Keratinocyte (primary cell): ENCODE results near the gene TCERG1. TPM values are rescaled to one million over a fixed set of nuclear protein-coding genes. Genes with fewer than 3 reads are reported as not detected.

Source experiments
- DNase-seq: peaks from one replicate; pipeline ENCODE4 v3.0.0-alpha.2; 2011; ENCODE audit warnings: low read depth, missing footprints, low spot score
- FAIRE-seq: peaks from 2 replicates; lab custom pipeline; 2011; peaks lifted over from hg19 to GRCh38; lab: Jason Lieb, UNC
- H2AFZ ChIP-seq: 2 replicates; pipeline ENCODE4 v1.6.0; 2012; ENCODE audit warnings: low read length, control low read depth, inconsistent platforms; ENCODE audit not compliant: control insufficient read depth
- H3K27ac ChIP-seq: 2 replicates; pipeline ENCODE4 v1.5.1; 2011; ENCODE audit warnings: low read length; ENCODE audit not compliant: control insufficient read depth, insufficient read depth
- H3K27me3 ChIP-seq: 3 replicates; pipeline ENCODE4 v1.6.0; 2011; ENCODE audit warnings: low read length; ENCODE audit not compliant: control insufficient read depth, insufficient read depth; ENCODE audit errors: extremely low read depth
- H3K36me3 ChIP-seq, 2 experiments: 2 replicates in 1 of 2; 3 replicates in 1 of 2; pipeline ENCODE4 v1.5.1; 2011; ENCODE audit warnings: low read length in 2 of 2, mild to moderate bottlenecking in 1 of 2; ENCODE audit not compliant: control insufficient read depth in 2 of 2, insufficient read depth in 2 of 2; ENCODE audit errors: extremely low read depth in 1 of 2
- H3K4me1 ChIP-seq: 3 replicates; pipeline ENCODE4 v1.5.1; 2011; ENCODE audit warnings: low read length; ENCODE audit not compliant: control insufficient read depth, insufficient read depth; ENCODE audit errors: extremely low read depth
- H3K4me2 ChIP-seq: 3 replicates; pipeline ENCODE4 v1.6.0; 2011; ENCODE audit warnings: low read depth, low read length; ENCODE audit not compliant: control insufficient read depth, insufficient read depth; ENCODE audit errors: extremely low read depth
- H3K4me3 ChIP-seq, 3 experiments: fragments of 200-600 bp in 1 of 3; sonication (generic) in 1 of 3; 2 replicates in 2 of 3; 3 replicates in 1 of 3; pipeline ENCODE4 v1.5.1; 2011 to 2016; ENCODE audit warnings: low read length in 3 of 3, mild to moderate bottlenecking in 3 of 3, control low read depth in 2 of 3, inconsistent platforms in 1 of 3, low read depth in 1 of 3, mixed read lengths in 1 of 3, mixed run types in 1 of 3, moderate library complexity in 1 of 3; ENCODE audit not compliant: control insufficient read depth in 2 of 3, insufficient read depth in 2 of 3; ENCODE audit errors: extremely low read depth in 1 of 3
- H3K79me2 ChIP-seq: 2 replicates; pipeline ENCODE4 v1.6.0; 2012; ENCODE audit warnings: low read length; ENCODE audit not compliant: control insufficient read depth, insufficient read depth
- H3K9ac ChIP-seq: 3 replicates; pipeline ENCODE4 v1.6.0; 2011; ENCODE audit warnings: low read length; ENCODE audit not compliant: control insufficient read depth, insufficient read depth; ENCODE audit errors: extremely low read depth
- H3K9me1 ChIP-seq: 3 replicates; pipeline ENCODE4 v1.6.0; 2011; ENCODE audit warnings: low read length; ENCODE audit not compliant: control insufficient read depth, insufficient read depth; ENCODE audit errors: extremely low read depth
- H3K9me3 ChIP-seq: 2 replicates; pipeline ENCODE4 v1.5.1; 2012; ENCODE audit warnings: low read depth, low read length; ENCODE audit not compliant: control insufficient read depth
- H4K20me1 ChIP-seq: 3 replicates; pipeline ENCODE4 v1.6.0; 2011; ENCODE audit warnings: low read length; ENCODE audit not compliant: control insufficient read depth, insufficient read depth; ENCODE audit errors: extremely low read depth
- EZH2 ChIP-seq: IDR thresholded peaks from one replicate; pipeline ENCODE4 v1.6.1; 2012; ENCODE audit warnings: inconsistent platforms, mild to moderate bottlenecking, low read length, moderate library complexity
- dilution Hi-C: fragments of 300-500 bp; cut with MboI; formaldehyde crosslinking; loops from one replicate; pipeline ENCODE4 v1.7.0; 2020; ENCODE audit warnings: low sequenced_read_pairs; ENCODE audit not compliant: extremely low pct_ligation_motif_present
- polyA plus RNA-seq, 5 experiments: library from polyadenylated mRNA; depleted of rRNA in 3 of 5; stranded (reverse) in 3 of 5; stranded (forward) in 1 of 5; unstranded in 1 of 5; fragments of >200 nt; gene quantifications; 1 replicate in 1 of 5; 2 replicates in 3 of 5; 3 replicates in 1 of 5; pipeline versions ENCODE4 v1.2.1 to v1.2.3, GENCODE V29; 2011 to 2012; ENCODE audit warnings: missing spikeins in 2 of 5, low read depth in 1 of 5, low replicate concordance in 1 of 5
- TF ChIP-seq, protein P1 (sequence below), 3 experiments: IDR thresholded peaks in 1 of 3; conservative IDR thresholded peaks in 1 of 3; optimal IDR thresholded peaks in 1 of 3; 2 replicates in 2 of 3; 3 replicates in 1 of 3; pipeline versions ENCODE3 to v1.5.1; 2011; ENCODE audit warnings: low read length in 3 of 3, mild to moderate bottlenecking in 3 of 3, moderate library complexity in 2 of 3, control low read depth in 1 of 3, inconsistent platforms in 1 of 3; ENCODE audit not compliant: insufficient read depth in 2 of 3; ENCODE audit errors: extremely low read depth in 1 of 3

TCERG1 gene
- polyA plus RNA-seq, 1 donor (not counting 4 experiments of a cell fraction or from before 2014, with no cell fraction given) = 71.6 TPM

GRCh38 chr5:146528236-146528635 is 81.1 kb downstream of the TCERG1 start:
- no peaks in the 10 kb centered on the region for H3K9me1 ChIP-seq
- dilution Hi-C loops = loop anchor here (25.0 kb wide), 1 partner anchor 434 kb away; no protein-coding TSS in a partner anchor
- no peak for DNase-seq
- peak overlapping the region; percentile 49 for H3K4me2 ChIP-seq
- H3K79me2 ChIP-seq = no peaks in the 10 kb centered on the region
- H3K27me3 ChIP-seq = no peaks in the 10 kb centered on the region
- TF ChIP-seq, protein P1, sequence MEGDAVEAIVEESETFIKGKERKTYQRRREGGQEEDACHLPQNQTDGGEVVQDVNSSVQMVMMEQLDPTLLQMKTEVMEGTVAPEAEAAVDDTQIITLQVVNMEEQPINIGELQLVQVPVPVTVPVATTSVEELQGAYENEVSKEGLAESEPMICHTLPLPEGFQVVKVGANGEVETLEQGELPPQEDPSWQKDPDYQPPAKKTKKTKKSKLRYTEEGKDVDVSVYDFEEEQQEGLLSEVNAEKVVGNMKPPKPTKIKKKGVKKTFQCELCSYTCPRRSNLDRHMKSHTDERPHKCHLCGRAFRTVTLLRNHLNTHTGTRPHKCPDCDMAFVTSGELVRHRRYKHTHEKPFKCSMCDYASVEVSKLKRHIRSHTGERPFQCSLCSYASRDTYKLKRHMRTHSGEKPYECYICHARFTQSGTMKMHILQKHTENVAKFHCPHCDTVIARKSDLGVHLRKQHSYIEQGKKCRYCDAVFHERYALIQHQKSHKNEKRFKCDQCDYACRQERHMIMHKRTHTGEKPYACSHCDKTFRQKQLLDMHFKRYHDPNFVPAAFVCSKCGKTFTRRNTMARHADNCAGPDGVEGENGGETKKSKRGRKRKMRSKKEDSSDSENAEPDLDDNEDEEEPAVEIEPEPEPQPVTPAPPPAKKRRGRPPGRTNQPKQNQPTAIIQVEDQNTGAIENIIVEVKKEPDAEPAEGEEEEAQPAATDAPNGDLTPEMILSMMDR (optimal IDR thresholded peaks at IDR 0.05 in 1 of 3, IDR thresholded peaks at IDR 0.05 in 1 of 3, conservative IDR thresholded peaks at IDR 0.05 in 1 of 3; ENCODE audit: extremely low read depth in 1 of 3, insufficient read depth in 2 of 3, low read length in 3 of 3) = peak in 2 of 3 experiments; percentile 11 to 32
- TF ChIP-seq EZH2 = no peak
- H3K9ac ChIP-seq = no peak overlapping the region
- H3K4me3 ChIP-seq = no peak overlapping the region
- FAIRE-seq = no peak
- peaks cover 12% of the 10 kb centered on the region for H3K4me1 ChIP-seq
- H3K36me3 ChIP-seq = no peaks in the 10 kb centered on the region
- no peaks in the 10 kb centered on the region for H3K9me3 ChIP-seq
- no peak overlapping the region for H3K27ac ChIP-seq
- H2AFZ ChIP-seq = no peak overlapping the region
- H4K20me1 ChIP-seq = no peaks in the 10 kb centered on the region

GRCh38 chr5:146529984-146530383 is 82.9 kb downstream of the TCERG1 start:
- FAIRE-seq = no peak
- dilution Hi-C loops = loop anchor here (25.0 kb wide), 1 partner anchor 432 kb away; no protein-coding TSS in a partner anchor
- no peak overlapping the region for H3K27ac ChIP-seq

More at GRCh38 chr5:146529984-146530383, 82.9 kb downstream of the TCERG1 start:
- no peak overlapping the region for H3K4me2 ChIP-seq
- H3K79me2 ChIP-seq = no peaks in the 10 kb centered on the region
- no peaks in the 10 kb centered on the region for H3K36me3 ChIP-seq
- H3K4me3 ChIP-seq = no peak overlapping the region
- H2AFZ ChIP-seq = no peak overlapping the region
- no peaks in the 10 kb centered on the region for H3K9me1 ChIP-seq
- no peak overlapping the region for H3K9ac ChIP-seq
- DNase-seq = no peak
- no peaks in the 10 kb centered on the region for H3K9me3 ChIP-seq
- peaks cover 12% of the 10 kb centered on the region for H3K4me1 ChIP-seq
- TF ChIP-seq, protein P1 (optimal IDR thresholded peaks at IDR 0.05 in 1 of 3, IDR thresholded peaks at IDR 0.05 in 1 of 3, conservative IDR thresholded peaks at IDR 0.05 in 1 of 3; ENCODE audit: extremely low read depth in 1 of 3, insufficient read depth in 2 of 3, low read length in 3 of 3) = no peak
- H4K20me1 ChIP-seq = no peaks in the 10 kb centered on the region
- no peaks in the 10 kb centered on the region for H3K27me3 ChIP-seq
